ENCODE results near the gene SFXN3.

GRCh38 chr10:101027106-101027720 lies 3.8 kb upstream of the SFXN3 start:
- no peak for TF ChIP-seq EZH2 (IDR thresholded peaks at IDR 0.05; ENCODE audit: insufficient read depth, poor library complexity, severe bottlenecking)
- no peak for TF ChIP-seq EZH2phosphoT487 (IDR thresholded peaks at IDR 0.05; ENCODE audit: insufficient read depth, low read depth)

Measured in GM23248 (cell line).